NCI-H510A (cell line): ENCODE measurements around the gene ATG13.

Experiments
- DNase-seq: peaks from one replicate; lab custom pipeline; 2025; lab: John Stamatoyannopoulos, UW

Gene ATG13

DNA sequence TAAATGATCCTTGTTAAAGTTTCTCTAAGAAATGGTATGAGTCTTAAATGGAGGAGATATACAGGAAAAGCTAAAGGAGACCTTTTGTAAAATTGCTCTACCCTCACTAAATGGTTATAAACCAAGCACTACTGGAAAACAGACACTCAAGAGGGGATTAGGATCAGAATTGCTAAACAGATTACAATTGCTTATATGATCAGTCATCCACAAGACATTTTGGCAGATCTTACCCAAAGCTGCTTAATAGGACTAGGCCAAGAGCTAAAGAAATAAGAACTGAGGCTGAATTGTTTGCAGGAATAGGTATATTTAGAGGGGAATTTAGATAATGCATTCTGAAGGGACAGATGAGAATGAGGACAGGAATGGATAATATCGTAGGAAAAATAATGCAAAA, 9.8 kb upstream of the ATG13 start:
- DNase-seq = no peak

- no peak for DNase-seq
These were observed 8.0 kb upstream of the ATG13 start for GRCh38 chr11:46609386-46609785.

DNA sequence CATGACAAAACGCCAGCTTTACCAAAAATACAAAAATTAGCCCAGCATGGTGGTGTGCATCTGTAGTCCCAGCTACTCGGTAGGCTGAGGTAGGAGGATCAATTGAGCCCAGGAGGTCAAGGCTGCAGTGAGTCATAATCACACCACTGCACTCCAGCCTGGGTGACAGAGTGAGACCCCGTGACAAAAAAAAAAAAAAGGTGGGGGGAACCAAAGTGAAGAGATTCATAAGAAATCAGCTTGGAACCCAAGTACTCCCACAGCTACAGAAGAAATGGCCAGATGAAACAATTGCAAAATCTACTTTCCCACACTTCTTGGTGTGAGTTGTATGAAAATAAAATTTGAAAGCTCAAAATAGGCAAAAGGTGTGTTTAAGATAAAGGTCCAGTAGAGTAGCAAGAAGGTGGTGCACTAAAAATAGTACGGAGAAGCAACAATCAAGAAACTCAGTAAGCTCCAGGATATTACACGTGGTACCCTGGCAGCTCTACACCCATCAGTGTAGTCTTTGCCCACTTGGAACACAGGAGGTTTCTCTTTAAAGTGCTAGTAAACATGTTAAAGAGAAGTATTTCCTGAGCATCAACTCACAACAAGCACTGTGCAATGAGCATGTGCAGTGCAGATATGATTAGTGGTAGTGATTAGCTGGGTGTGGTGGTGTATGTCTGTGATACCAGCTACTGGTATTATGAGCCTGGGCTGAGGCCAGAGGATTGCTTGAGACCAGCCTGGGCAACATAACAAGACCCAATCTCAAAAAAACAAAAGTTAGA, 5.6 kb upstream of the ATG13 start:
- no peak for DNase-seq

DNA sequence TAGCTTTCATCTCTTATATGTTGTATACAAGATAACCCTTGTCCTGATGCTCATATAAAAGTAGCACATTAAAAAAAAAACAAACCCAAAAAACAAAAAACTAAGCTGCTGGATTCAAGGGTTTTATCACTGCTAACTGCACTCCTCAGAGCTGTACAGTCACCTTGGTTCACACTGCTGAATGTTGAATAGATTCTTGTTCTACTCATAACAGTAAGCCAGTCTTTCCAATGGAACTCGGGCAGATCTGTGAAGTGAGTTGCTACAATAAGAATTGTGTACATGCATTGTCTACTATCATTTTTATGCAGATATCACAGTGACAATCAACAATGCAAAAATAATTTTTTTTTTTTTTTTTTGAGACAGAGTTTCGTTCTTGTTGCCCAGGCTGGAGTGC, 5.0 kb upstream of the ATG13 start:
- DNase-seq = no peak

DNA sequence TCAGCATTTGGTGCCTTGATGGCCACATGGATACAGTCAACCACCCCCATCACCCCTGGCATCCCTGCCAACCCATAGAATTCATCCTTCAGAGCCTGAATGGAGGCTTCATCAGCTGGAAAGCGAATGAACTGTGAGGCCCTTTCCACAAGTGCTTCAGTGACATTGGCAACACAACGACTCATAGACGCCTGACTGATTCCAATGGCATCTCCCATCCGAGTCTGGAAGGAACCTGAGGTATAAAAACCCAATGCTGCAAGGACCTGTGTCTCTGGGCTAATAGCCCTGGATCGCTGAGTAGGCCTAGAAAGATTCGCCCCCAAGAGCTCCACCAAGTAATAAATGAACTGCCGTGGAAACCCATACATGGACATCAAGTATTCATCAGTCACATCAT, 1.6 kb upstream of the ATG13 start:
- no peak for DNase-seq

GRCh38 chr11:46616551-46617133, 711 bp upstream of the ATG13 start:
- DNase-seq = no peak

GRCh38 chr11:46617972-46618314, 590 bp downstream of the ATG13 start:
- DNase-seq = no peak

GRCh38 chr11:46618837-46619236, 1.5 kb downstream of the ATG13 start:
- DNase-seq = no peak

DNA sequence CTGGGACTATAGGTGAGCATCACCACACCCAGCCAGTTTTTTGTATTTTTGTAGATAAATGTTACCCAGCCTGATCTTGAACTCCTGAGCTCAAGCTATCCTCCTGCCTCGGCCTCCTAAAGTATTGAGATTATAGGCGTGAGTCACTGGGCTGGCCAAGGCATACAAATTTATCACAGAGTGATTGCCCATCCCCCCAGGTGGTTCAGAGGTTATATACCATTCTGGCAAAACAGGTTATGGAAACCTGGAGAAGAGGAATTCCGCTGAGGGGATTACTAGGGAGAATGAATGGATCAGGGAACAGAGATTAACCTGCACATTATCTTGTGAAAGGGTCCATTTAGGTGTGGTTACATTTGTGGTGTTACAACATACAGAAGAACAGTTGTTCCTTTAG, 8.1 kb downstream of the ATG13 start:
- no peak for DNase-seq

GRCh38 chr11:46628961-46629360, 11.6 kb downstream of the ATG13 start:
- no peak for DNase-seq

DNA sequence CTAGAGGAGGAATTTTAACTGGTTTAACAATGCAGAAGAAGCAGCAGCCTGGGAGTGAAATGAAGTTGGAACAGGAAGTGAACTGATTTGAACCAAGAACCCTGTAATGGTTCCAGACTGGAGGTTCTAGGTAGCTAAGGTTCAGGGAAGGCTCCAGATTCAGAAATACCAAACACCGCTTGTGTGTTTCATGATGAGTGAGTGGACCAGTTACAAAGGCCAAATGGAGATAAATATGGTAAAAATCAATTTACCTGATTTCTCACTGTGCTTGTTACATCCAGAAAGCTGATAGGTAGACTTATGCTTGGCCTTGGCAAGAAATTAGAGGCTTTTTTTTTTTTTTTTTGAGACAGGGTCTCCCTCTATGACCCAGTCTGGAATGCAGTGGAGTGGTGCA, 12.9 kb downstream of the ATG13 start:
- no peak for DNase-seq

DNA sequence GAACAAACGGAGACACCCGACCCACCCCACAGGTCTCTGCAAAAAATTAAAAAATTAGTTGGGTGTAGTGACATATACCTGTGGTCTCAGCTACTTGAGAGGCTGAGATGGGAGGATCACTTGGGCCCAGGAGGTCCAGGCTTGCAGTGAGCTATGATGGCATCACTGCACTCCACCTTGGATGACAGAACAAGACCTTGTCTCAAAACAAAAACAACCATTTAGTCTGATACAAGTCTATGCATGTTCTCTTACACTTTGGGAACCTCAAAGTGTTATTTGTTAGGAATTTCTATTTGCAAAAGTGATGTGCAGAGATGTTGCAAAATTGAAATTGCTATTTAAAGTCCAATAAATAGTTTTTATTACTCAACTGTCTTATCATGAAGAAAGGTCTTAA, 14.3 kb downstream of the ATG13 start:
- no peak for DNase-seq

- no peak for DNase-seq
These were observed 15.1 kb downstream of the ATG13 start for GRCh38 chr11:46632502-46632901.

DNA sequence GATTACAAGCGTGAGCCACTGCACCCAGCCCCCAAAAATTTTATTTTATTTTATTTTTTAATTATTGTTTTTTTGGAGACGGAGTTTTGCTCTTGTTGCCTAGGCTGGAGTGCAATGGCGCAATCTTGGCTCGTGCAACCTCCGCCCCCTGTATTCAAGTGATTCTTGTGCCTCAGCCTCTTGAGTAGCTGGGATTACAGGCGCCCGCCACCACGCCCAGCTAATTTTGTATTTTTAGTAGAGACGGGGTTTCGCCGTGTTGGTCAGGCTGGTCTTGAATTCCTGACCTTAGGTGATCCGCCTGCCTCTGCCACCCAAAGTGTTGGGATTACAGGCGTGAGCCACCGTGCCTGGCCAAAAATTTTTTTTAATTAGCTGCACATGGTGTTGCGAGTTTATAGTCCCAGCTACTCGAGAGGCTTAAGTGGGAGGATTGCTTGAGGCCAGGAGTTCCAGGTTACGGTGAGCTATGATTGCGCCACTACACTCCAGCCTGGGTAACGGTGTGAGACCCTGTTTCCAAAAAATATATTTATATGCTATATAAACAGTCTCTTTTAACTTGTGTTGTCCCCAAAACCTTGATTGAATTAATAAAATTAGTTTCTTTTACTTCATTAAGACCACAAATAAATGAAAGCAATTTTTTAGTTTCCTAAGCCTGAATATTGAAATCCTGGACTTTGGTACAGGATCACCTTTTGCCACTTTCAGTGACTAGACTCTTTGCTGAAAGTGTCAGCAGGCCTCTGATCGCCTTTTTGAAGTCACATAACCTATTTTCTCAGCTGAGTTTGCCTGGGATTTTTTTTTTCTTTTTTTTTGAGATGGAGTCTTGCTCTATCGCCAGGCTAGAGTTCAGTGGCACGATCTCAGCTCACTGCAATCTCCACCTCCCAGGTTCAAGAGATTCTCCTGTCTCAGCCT, 16.2 kb downstream of the ATG13 start:
- no peak for DNase-seq

GRCh38 chr11:46635557-46636139, 18.3 kb downstream of the ATG13 start:
- DNase-seq = no peak

DNA sequence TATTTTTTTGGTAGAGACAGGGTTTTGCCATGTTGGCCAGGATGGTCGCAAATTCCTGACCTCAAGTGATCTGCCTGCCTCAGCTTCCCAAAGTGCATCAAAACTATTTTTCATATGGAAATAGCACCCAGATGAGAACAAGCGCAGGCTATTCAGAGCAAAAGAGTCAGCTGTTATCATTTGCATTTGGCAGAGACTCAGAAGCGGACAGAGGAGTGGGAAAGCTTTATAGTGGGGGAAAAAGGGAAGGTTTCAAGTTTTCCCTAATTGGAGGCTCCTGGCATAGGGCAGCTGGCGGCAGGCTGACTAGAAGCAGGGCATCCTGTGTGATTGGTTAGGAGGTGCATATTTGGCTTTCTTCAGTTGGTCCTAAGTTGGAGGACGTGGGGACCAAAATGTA, 20.2 kb downstream of the ATG13 start:
- no peak for DNase-seq

DNA sequence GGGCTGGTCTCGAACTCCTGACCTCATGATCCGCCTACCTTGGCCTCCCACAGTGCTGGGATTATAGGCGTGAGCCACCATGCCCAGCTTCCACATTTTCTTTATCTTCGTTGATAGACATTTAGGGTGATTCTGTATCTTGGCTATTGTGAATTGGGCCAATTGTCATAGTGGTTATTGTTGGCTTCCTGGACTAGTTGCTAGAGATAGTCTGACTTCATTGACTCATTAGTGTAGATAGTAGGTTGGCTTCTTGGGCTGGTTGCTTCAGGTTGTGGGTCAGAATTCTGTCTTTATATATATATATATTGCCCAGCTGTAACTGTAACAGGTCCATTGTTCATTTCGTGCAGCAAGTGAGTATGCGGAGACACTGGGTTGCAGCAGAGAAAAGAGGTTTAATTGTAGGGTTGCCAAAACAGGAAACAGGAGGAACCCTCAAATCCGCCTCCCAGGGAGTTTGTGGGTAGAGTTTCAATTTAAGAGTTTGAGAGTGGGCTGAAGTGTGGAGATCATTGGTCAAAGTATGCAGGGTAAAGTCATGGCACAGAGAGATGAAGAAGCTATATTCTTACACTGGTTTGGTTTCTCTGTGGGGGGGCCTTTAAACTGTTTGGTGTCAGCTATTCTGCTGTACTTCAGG, 22.0 kb downstream of the ATG13 start:
- no peak for DNase-seq

- DNase-seq = no peak
These were observed 22.9 kb downstream of the ATG13 start for GRCh38 chr11:46640036-46640788.

GRCh38 chr11:46641639-46642038, 24.3 kb downstream of the ATG13 start:
- no peak for DNase-seq

DNA sequence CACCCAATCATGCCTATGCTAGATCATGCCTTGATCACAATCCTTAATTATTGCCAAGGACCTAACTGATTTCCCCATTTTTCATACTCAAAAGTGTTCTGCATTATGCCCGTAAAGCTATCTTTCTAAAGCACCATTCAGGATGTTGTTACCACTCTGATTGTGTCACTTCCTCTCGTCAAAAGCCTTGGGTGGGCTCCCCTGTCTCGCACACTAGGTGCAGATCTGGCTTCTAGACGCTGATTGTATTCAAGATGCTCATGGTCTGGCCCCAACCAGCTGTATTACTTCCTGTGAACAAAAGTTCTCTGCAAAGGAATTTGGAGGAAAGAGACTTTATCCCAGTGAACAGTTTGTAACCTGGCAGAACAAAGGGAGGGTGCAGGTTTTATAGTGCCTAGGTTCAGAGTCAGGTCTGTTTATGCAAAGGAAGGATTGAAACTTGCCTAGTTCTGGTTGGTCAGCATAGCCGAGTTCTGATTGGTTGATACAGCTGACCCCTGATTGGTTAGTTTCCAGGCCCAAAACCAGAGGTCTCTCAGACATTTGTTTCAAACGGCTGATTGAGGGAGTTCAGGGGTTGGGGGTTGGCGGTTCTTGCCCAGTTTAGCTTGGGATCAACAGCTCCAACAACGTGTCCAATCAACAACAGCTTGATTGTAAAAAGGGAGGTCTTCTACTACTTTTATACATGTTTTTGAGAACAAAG, 25.4 kb downstream of the ATG13 start:
- no peak for DNase-seq

DNA sequence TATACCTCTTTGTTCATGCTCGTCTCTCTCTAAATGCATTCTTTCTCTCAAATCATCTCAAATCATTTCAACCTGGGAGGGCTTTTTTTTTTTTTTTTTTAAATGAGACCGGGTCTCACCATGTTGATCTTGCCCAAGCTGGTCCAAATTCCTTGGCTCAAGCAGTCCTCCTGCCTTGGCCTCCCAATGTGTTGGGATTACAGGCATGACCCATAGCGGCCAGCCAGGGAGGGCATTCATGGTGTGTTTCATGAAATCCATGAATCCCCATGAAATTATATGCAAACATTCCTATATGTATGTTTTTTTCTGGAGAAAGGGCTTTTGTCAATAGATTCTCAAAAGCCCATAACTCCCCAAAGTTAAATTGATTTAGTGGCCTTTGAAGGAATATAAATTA, 26.2 kb downstream of the ATG13 start:
- no peak for DNase-seq
